HCT116 (cell line): ENCODE results near the gene DHX34. TPM values are rescaled to one million over a fixed set of nuclear protein-coding genes. Genes with fewer than 3 reads are reported as not detected.

Experiments
- ATAC-seq: fragments of 200-7000 bp; cut with Tn5 transposase; 2 replicates; pipeline ENCODE4 v1.9.1; 2020; ENCODE audit warnings: mild to moderate bottlenecking, moderate library complexity
- BruUV-seq: library from RNA; stranded (reverse); fragments of 400-500 nt; replicated peaks from 2 replicates; lab custom pipeline; 2021; lab: Mats Ljungman, UMichigan
- CTCF ChIA-PET: fragments of 300-600 bp; sonication (Branson Sonifier 250); formaldehyde crosslinking; loops from one replicate; lab custom pipeline; 2021; ENCODE audit warnings: antibody characterized with exemption; lab: Charles Lee
- POLR2A ChIA-PET: fragments of 300-600, 350-600 bp; sonication (Branson Sonifier 250); formaldehyde crosslinking; loops from one replicate; lab custom pipeline; 2021; ENCODE audit warnings: antibody characterized with exemption; lab: Charles Lee
- RAD21 ChIA-PET, 2 experiments: fragments of 300-600 bp; sonication (Branson Sonifier 250); formaldehyde crosslinking; loops; one replicate each; lab custom pipeline; 2023; ENCODE audit warnings: low total read pairs in 2 of 2; ENCODE audit not compliant: uncharacterized antibody in 2 of 2, unreplicated experiment in 2 of 2, low non-redundant PET in 1 of 2; lab: Charles Lee
- DNase-seq: peaks from one replicate; pipeline ENCODE4 v3.0.0-alpha.2; 2010; ENCODE audit warnings: low read depth, low spot score
- H2AFZ ChIP-seq: fragments of 200-600 bp; shearing (Covaris generic), sonication (generic); 2 replicates; pipeline ENCODE4 v1.6.1; 2017; ENCODE audit warnings: low read depth, mixed run types, mixed read lengths, antibody characterized with exemption, low read length; ENCODE audit not compliant: poor library complexity, severe bottlenecking
- H3K27ac ChIP-seq: 2 replicates; pipeline ENCODE4 v1.5.1; 2012; ENCODE audit warnings: low read depth, low read length
- H3K27me3 ChIP-seq: fragments of 200-600 bp; sonication (generic); 2 replicates; pipeline ENCODE4 v1.6.1; 2016; ENCODE audit warnings: mixed run types, low read length, mixed read lengths; ENCODE audit not compliant: insufficient read depth
- H3K36me3 ChIP-seq, 2 experiments: fragments of 200-500 bp in 1 of 2; fragments of 200-600 bp in 1 of 2; sonication (Bioruptor generic) in 1 of 2; sonication (generic) in 1 of 2; 2 replicates each; pipeline versions ENCODE4 v1.5.1 to v1.6.1; 2014 to 2016; ENCODE audit warnings: low read length in 2 of 2, inconsistent platforms in 1 of 2, mixed read lengths in 1 of 2, mixed run types in 1 of 2; ENCODE audit not compliant: insufficient read depth in 2 of 2, control insufficient read depth in 1 of 2
- H3K4me1 ChIP-seq, 2 experiments: fragments of 200-600 bp in 1 of 2; sonication (generic) in 1 of 2; 2 replicates each; pipeline versions ENCODE4 v1.5.1 to v1.6.1; 2012 to 2017; ENCODE audit warnings: low read length in 2 of 2, inconsistent platforms in 1 of 2, mild to moderate bottlenecking in 1 of 2, mixed read lengths in 1 of 2, mixed run types in 1 of 2, moderate library complexity in 1 of 2; ENCODE audit not compliant: insufficient read depth in 2 of 2, control insufficient read depth in 1 of 2
- H3K4me2 ChIP-seq: fragments of 200-600 bp; sonication (generic); 2 replicates; pipeline ENCODE4 v1.6.1; 2017; ENCODE audit warnings: mixed run types, low read length, mixed read lengths
- H3K4me3 ChIP-seq, 2 experiments: fragments of 200-600 bp in 1 of 2; sonication (generic) in 1 of 2; replicated peaks in 1 of 2; 2 replicates each; pipeline ENCODE4 v1.5.1; 2011 to 2016; ENCODE audit warnings: low read length in 2 of 2, control low read depth in 1 of 2, low read depth in 1 of 2, mild to moderate bottlenecking in 1 of 2, mixed read lengths in 1 of 2, mixed run types in 1 of 2
- H3K79me2 ChIP-seq: fragments of 200-600 bp; sonication (generic); 2 replicates; pipeline ENCODE4 v1.6.1; 2017; ENCODE audit warnings: mild to moderate bottlenecking, mixed run types, low read length, moderate library complexity, mixed read lengths; ENCODE audit not compliant: insufficient read depth
- H3K9ac ChIP-seq: fragments of 200-600 bp; sonication (generic); 2 replicates; pipeline ENCODE4 v1.6.1; 2016; ENCODE audit warnings: low read length, mixed read lengths
- H3K9me2 ChIP-seq: fragments of 200-600 bp; sonication (generic), shearing (Covaris generic); 2 replicates; pipeline ENCODE4 v1.6.1; 2017; ENCODE audit warnings: mixed run types, mild to moderate bottlenecking, moderate library complexity; ENCODE audit not compliant: insufficient read depth
- H3K9me3 ChIP-seq, 2 experiments: fragments of 200-500 bp in 1 of 2; fragments of 200-600 bp in 1 of 2; sonication (Bioruptor generic) in 1 of 2; sonication (generic) in 1 of 2; 2 replicates each; pipeline ENCODE4 v1.6.1; 2014 to 2017; ENCODE audit warnings: low read length in 2 of 2, mixed read lengths in 2 of 2, inconsistent platforms in 1 of 2, low read depth in 1 of 2, mild to moderate bottlenecking in 1 of 2, mixed run types in 1 of 2, moderate library complexity in 1 of 2; ENCODE audit not compliant: control insufficient read depth in 1 of 2, insufficient read depth in 1 of 2
- H4K20me1 ChIP-seq: fragments of 200-600 bp; sonication (generic), shearing (Covaris generic); 2 replicates; pipeline ENCODE4 v1.6.1; 2017; ENCODE audit warnings: mixed run types, mild to moderate bottlenecking, moderate library complexity; ENCODE audit not compliant: insufficient read depth
- CBX3 ChIP-seq: IDR thresholded peaks from 2 replicates; pipeline ENCODE4 v1.6.1; 2012; ENCODE audit warnings: low read depth
- CEBPB ChIP-seq: IDR thresholded peaks from 2 replicates; pipeline ENCODE4 v1.6.1; 2012; ENCODE audit warnings: low read depth
- CTCF ChIP-seq, 3 experiments: fragments of 200-600 bp in 1 of 3; sonication (generic) in 1 of 3; IDR thresholded peaks in 2 of 3; conservative IDR thresholded peaks in 1 of 3; 2 replicates each; pipeline ENCODE4 v1.5.1; 2012 to 2017; ENCODE audit warnings: low read depth in 2 of 3, low read length in 2 of 3, antibody characterized with exemption in 1 of 3, borderline replicate concordance in 1 of 3, control low read depth in 1 of 3, mild to moderate bottlenecking in 1 of 3, mixed read lengths in 1 of 3, mixed run types in 1 of 3, moderate library complexity in 1 of 3; ENCODE audit not compliant: insufficient read depth in 1 of 3
- EGR1 ChIP-seq: IDR thresholded peaks from 2 replicates; pipeline ENCODE4 v1.6.1; 2012; ENCODE audit warnings: low read depth
- ELF1 ChIP-seq: IDR thresholded peaks from 2 replicates; pipeline ENCODE4 v1.6.1; 2012; ENCODE audit warnings: low read depth, borderline replicate concordance
- EZH2 ChIP-seq: fragments of 200-600 bp; sonication (generic); IDR thresholded peaks from 2 replicates; pipeline ENCODE4 v1.6.1; 2017; ENCODE audit warnings: antibody characterized with exemption, mixed run types
- EZH2phosphoT487 ChIP-seq: fragments of 200-600 bp; IDR thresholded peaks from 2 replicates; pipeline ENCODE4 v1.6.1; 2018; ENCODE audit warnings: antibody characterized with exemption, borderline replicate concordance
- FOSL1 ChIP-seq: IDR thresholded peaks from 2 replicates; pipeline ENCODE4 v1.6.1; 2012; ENCODE audit warnings: low read depth
- JUND ChIP-seq: IDR thresholded peaks from 2 replicates; pipeline ENCODE4 v1.6.1; 2012
- MAX ChIP-seq: IDR thresholded peaks from 2 replicates; pipeline ENCODE4 v1.6.1; 2012
- POLR2AphosphoS5 ChIP-seq: IDR thresholded peaks from 2 replicates; pipeline ENCODE4 v1.6.1; 2011; ENCODE audit warnings: mild to moderate bottlenecking, low read depth, low read length, moderate library complexity
- SIN3A ChIP-seq: IDR thresholded peaks from 2 replicates; pipeline ENCODE4 v1.6.1; 2012; ENCODE audit warnings: low read depth
- SP1 ChIP-seq: IDR thresholded peaks from 2 replicates; pipeline ENCODE4 v1.6.1; 2012; ENCODE audit warnings: low read depth
- SRF ChIP-seq: IDR thresholded peaks from 2 replicates; pipeline ENCODE4 v1.6.1; 2012; ENCODE audit warnings: low read depth
- TCF7L2 ChIP-seq: IDR thresholded peaks from 2 replicates; pipeline ENCODE4 v1.7.0; 2011; ENCODE audit warnings: borderline replicate concordance, inconsistent platforms; ENCODE audit not compliant: insufficient read depth, insufficient read length; ENCODE audit errors: extremely low read depth
- ZFX ChIP-seq: fragments of 450-650 bp; IDR thresholded peaks from 2 replicates; pipeline ENCODE4 v1.6.1; 2017
- intact Hi-C: fragments of 100-400 bp; cut with micrococcal nuclease; formaldehyde crosslinking; loops from 2 replicates; pipeline ENCODE4 v1.10.0; 2022
- total RNA-seq: library from RNA; stranded (reverse); gene quantifications from one replicate; pipeline ENCODE4 v1.2.1, GENCODE V29; 2021; ENCODE audit not compliant: unreplicated experiment

Gene DHX34
- total RNA-seq, 1 experiment from 2014 or later, result 30.5 TPM

GRCh38 chr19:47374876-47375693 is 26.0 kb downstream of the DHX34 start:
- Histone ChIP-seq H3K9me3 (no peaks in the 10 kb centered on the region), H3K4me1 (no peaks in the 10 kb centered on the region), H3K9me2 (no peaks in the 10 kb centered on the region), H3K27ac (no peak overlapping the region), H3K79me2 (no peaks in the 10 kb centered on the region), H3K9ac (no peak overlapping the region), H3K4me2 (no peak overlapping the region), H3K4me3 (no peak overlapping the region), H2AFZ (no peak overlapping the region), H4K20me1 (no peaks in the 10 kb centered on the region), H3K27me3 (no peaks in the 10 kb centered on the region), H3K36me3 (peaks cover 19 to 52% of the 10 kb centered on the region in 2 experiments; a peak in 3 of 4 replicates)
- ChIA-PET RAD21 (no interaction called here), POLR2A (no interaction called here), CTCF (no interaction called here)
- ATAC-seq (no peak), DNase-seq (no peak)
- no TSS peak for BruUV-seq
- no peak for TF ChIP-seq TCF7L2
- TF ChIP-seq JUND, result no peak
- TF ChIP-seq EGR1, result no peak
- no peak for TF ChIP-seq EZH2phosphoT487
- TF ChIP-seq MAX, result no peak
- intact Hi-C loops, result no loop called here

- Histone ChIP-seq H3K9me3 (no peaks in the 10 kb centered on the region), H3K27ac (no peak overlapping the region), H3K27me3 (no peaks in the 10 kb centered on the region), H3K4me3 (no peak overlapping the region), H3K4me2 (no peak overlapping the region), H3K9ac (no peak overlapping the region), H3K79me2 (no peaks in the 10 kb centered on the region), H2AFZ (no peak overlapping the region), H3K4me1 (no peaks in the 10 kb centered on the region), H3K9me2 (no peaks in the 10 kb centered on the region), H4K20me1 (no peaks in the 10 kb centered on the region), H3K36me3 (peaks cover 19 to 48% of the 10 kb centered on the region in 2 experiments; a peak in 3 of 4 replicates)
- CTCF ChIA-PET, result no interaction called here
- intact Hi-C loops, result no loop called here
- POLR2A ChIA-PET, result interaction anchor here (0.5 kb wide), 1 partner anchor 1415 kb away, joined by 4 read pairs; no protein-coding TSS in a partner anchor
- BruUV-seq, result no TSS peak
- no peak for ATAC-seq
- RAD21 ChIA-PET, result no interaction called here
- DNase-seq, result no peak
- TF ChIP-seq SP1 (no peak), ELF1 (no peak), ZFX (no peak), EGR1 (no peak), EZH2 (no peak), JUND (no peak), SRF (no peak), POLR2AphosphoS5 (no peak), FOSL1 (no peak), SIN3A (no peak), EZH2phosphoT487 (no peak), CEBPB (no peak), CTCF (IDR thresholded peaks at IDR 0.05 in 2 of 3, conservative IDR thresholded peaks at IDR 0.05 in 1 of 3; ENCODE audit: borderline replicate concordance in 1 of 3, insufficient read depth in 1 of 3, low read depth in 2 of 3, low read length in 2 of 3) (no peak), CBX3 (no peak), MAX (no peak)
Observed at GRCh38 chr19:47375694-47376588, 26.8 kb downstream of the DHX34 start.
